HCT116 (cell line): ENCODE results near the gene FGFR3. TPM values are rescaled to one million over a fixed set of nuclear protein-coding genes. Genes with fewer than 3 reads are reported as not detected.

Source experiments
- ATAC-seq: fragments of 200-7000 bp; cut with Tn5 transposase; 2 replicates; pipeline ENCODE4 v1.9.1; 2020; ENCODE audit warnings: mild to moderate bottlenecking, moderate library complexity
- BruUV-seq: library from RNA; stranded (reverse); fragments of 400-500 nt; replicated peaks from 2 replicates; lab custom pipeline; 2021; lab: Mats Ljungman, UMichigan
- CTCF ChIA-PET: fragments of 300-600 bp; sonication (Branson Sonifier 250); formaldehyde crosslinking; loops from one replicate; lab custom pipeline; 2021; ENCODE audit warnings: antibody characterized with exemption; lab: Charles Lee
- POLR2A ChIA-PET: fragments of 300-600, 350-600 bp; sonication (Branson Sonifier 250); formaldehyde crosslinking; loops from one replicate; lab custom pipeline; 2021; ENCODE audit warnings: antibody characterized with exemption; lab: Charles Lee
- RAD21 ChIA-PET, 2 experiments: fragments of 300-600 bp; sonication (Branson Sonifier 250); formaldehyde crosslinking; loops; one replicate each; lab custom pipeline; 2023; ENCODE audit warnings: low total read pairs in 2 of 2; ENCODE audit not compliant: uncharacterized antibody in 2 of 2, unreplicated experiment in 2 of 2, low non-redundant PET in 1 of 2; lab: Charles Lee
- DNase-seq: peaks from one replicate; pipeline ENCODE4 v3.0.0-alpha.2; 2010; ENCODE audit warnings: low read depth, low spot score
- H2AFZ ChIP-seq: fragments of 200-600 bp; shearing (Covaris generic), sonication (generic); 2 replicates; pipeline ENCODE4 v1.6.1; 2017; ENCODE audit warnings: low read depth, mixed run types, mixed read lengths, antibody characterized with exemption, low read length; ENCODE audit not compliant: poor library complexity, severe bottlenecking
- H3K27ac ChIP-seq: 2 replicates; pipeline ENCODE4 v1.5.1; 2012; ENCODE audit warnings: low read depth, low read length
- H3K27me3 ChIP-seq: fragments of 200-600 bp; sonication (generic); 2 replicates; pipeline ENCODE4 v1.6.1; 2016; ENCODE audit warnings: mixed run types, low read length, mixed read lengths; ENCODE audit not compliant: insufficient read depth
- H3K36me3 ChIP-seq, 2 experiments: fragments of 200-500 bp in 1 of 2; fragments of 200-600 bp in 1 of 2; sonication (Bioruptor generic) in 1 of 2; sonication (generic) in 1 of 2; 2 replicates each; pipeline versions ENCODE4 v1.5.1 to v1.6.1; 2014 to 2016; ENCODE audit warnings: low read length in 2 of 2, inconsistent platforms in 1 of 2, mixed read lengths in 1 of 2, mixed run types in 1 of 2; ENCODE audit not compliant: insufficient read depth in 2 of 2, control insufficient read depth in 1 of 2
- H3K4me1 ChIP-seq, 2 experiments: fragments of 200-600 bp in 1 of 2; sonication (generic) in 1 of 2; 2 replicates each; pipeline versions ENCODE4 v1.5.1 to v1.6.1; 2012 to 2017; ENCODE audit warnings: low read length in 2 of 2, inconsistent platforms in 1 of 2, mild to moderate bottlenecking in 1 of 2, mixed read lengths in 1 of 2, mixed run types in 1 of 2, moderate library complexity in 1 of 2; ENCODE audit not compliant: insufficient read depth in 2 of 2, control insufficient read depth in 1 of 2
- H3K4me2 ChIP-seq: fragments of 200-600 bp; sonication (generic); 2 replicates; pipeline ENCODE4 v1.6.1; 2017; ENCODE audit warnings: mixed run types, low read length, mixed read lengths
- H3K4me3 ChIP-seq, 2 experiments: fragments of 200-600 bp in 1 of 2; sonication (generic) in 1 of 2; replicated peaks in 1 of 2; 2 replicates each; pipeline ENCODE4 v1.5.1; 2011 to 2016; ENCODE audit warnings: low read length in 2 of 2, control low read depth in 1 of 2, low read depth in 1 of 2, mild to moderate bottlenecking in 1 of 2, mixed read lengths in 1 of 2, mixed run types in 1 of 2
- H3K79me2 ChIP-seq: fragments of 200-600 bp; sonication (generic); 2 replicates; pipeline ENCODE4 v1.6.1; 2017; ENCODE audit warnings: mild to moderate bottlenecking, mixed run types, low read length, moderate library complexity, mixed read lengths; ENCODE audit not compliant: insufficient read depth
- H3K9ac ChIP-seq: fragments of 200-600 bp; sonication (generic); 2 replicates; pipeline ENCODE4 v1.6.1; 2016; ENCODE audit warnings: low read length, mixed read lengths
- H3K9me2 ChIP-seq: fragments of 200-600 bp; sonication (generic), shearing (Covaris generic); 2 replicates; pipeline ENCODE4 v1.6.1; 2017; ENCODE audit warnings: mixed run types, mild to moderate bottlenecking, moderate library complexity; ENCODE audit not compliant: insufficient read depth
- H3K9me3 ChIP-seq, 2 experiments: fragments of 200-500 bp in 1 of 2; fragments of 200-600 bp in 1 of 2; sonication (Bioruptor generic) in 1 of 2; sonication (generic) in 1 of 2; 2 replicates each; pipeline ENCODE4 v1.6.1; 2014 to 2017; ENCODE audit warnings: low read length in 2 of 2, mixed read lengths in 2 of 2, inconsistent platforms in 1 of 2, low read depth in 1 of 2, mild to moderate bottlenecking in 1 of 2, mixed run types in 1 of 2, moderate library complexity in 1 of 2; ENCODE audit not compliant: control insufficient read depth in 1 of 2, insufficient read depth in 1 of 2
- H4K20me1 ChIP-seq: fragments of 200-600 bp; sonication (generic), shearing (Covaris generic); 2 replicates; pipeline ENCODE4 v1.6.1; 2017; ENCODE audit warnings: mixed run types, mild to moderate bottlenecking, moderate library complexity; ENCODE audit not compliant: insufficient read depth
- ATF3 ChIP-seq: IDR thresholded peaks from 2 replicates; pipeline ENCODE4 v1.6.1; 2012
- CTCF ChIP-seq, 3 experiments: fragments of 200-600 bp in 1 of 3; sonication (generic) in 1 of 3; IDR thresholded peaks in 2 of 3; conservative IDR thresholded peaks in 1 of 3; 2 replicates each; pipeline ENCODE4 v1.5.1; 2012 to 2017; ENCODE audit warnings: low read depth in 2 of 3, low read length in 2 of 3, antibody characterized with exemption in 1 of 3, borderline replicate concordance in 1 of 3, control low read depth in 1 of 3, mild to moderate bottlenecking in 1 of 3, mixed read lengths in 1 of 3, mixed run types in 1 of 3, moderate library complexity in 1 of 3; ENCODE audit not compliant: insufficient read depth in 1 of 3
- EGR1 ChIP-seq: IDR thresholded peaks from 2 replicates; pipeline ENCODE4 v1.6.1; 2012; ENCODE audit warnings: low read depth
- ELF1 ChIP-seq: IDR thresholded peaks from 2 replicates; pipeline ENCODE4 v1.6.1; 2012; ENCODE audit warnings: low read depth, borderline replicate concordance
- FOSL1 ChIP-seq: IDR thresholded peaks from 2 replicates; pipeline ENCODE4 v1.6.1; 2012; ENCODE audit warnings: low read depth
- POLR2A ChIP-seq: IDR thresholded peaks from 2 replicates; pipeline ENCODE4 v1.7.0; 2011; ENCODE audit warnings: borderline replicate concordance; ENCODE audit not compliant: insufficient read depth, insufficient read length; ENCODE audit errors: extremely low read depth
- RAD21 ChIP-seq: IDR thresholded peaks from 2 replicates; pipeline ENCODE4 v1.6.1; 2012; ENCODE audit warnings: low read depth, mild to moderate bottlenecking
- SIN3A ChIP-seq: IDR thresholded peaks from 2 replicates; pipeline ENCODE4 v1.6.1; 2012; ENCODE audit warnings: low read depth
- SRF ChIP-seq: IDR thresholded peaks from 2 replicates; pipeline ENCODE4 v1.6.1; 2012; ENCODE audit warnings: low read depth
- TCF7L2 ChIP-seq: IDR thresholded peaks from 2 replicates; pipeline ENCODE4 v1.7.0; 2011; ENCODE audit warnings: borderline replicate concordance, inconsistent platforms; ENCODE audit not compliant: insufficient read depth, insufficient read length; ENCODE audit errors: extremely low read depth
- ZBTB33 ChIP-seq: IDR thresholded peaks from 2 replicates; pipeline ENCODE4 v1.6.1; 2011; ENCODE audit warnings: mild to moderate bottlenecking, low read length, moderate library complexity; ENCODE audit not compliant: insufficient replicate concordance; ENCODE audit errors: extremely low read depth
- ZFX ChIP-seq: fragments of 450-650 bp; IDR thresholded peaks from 2 replicates; pipeline ENCODE4 v1.6.1; 2017
- intact Hi-C: fragments of 100-400 bp; cut with micrococcal nuclease; formaldehyde crosslinking; loops from 2 replicates; pipeline ENCODE4 v1.10.0; 2022
- total RNA-seq: library from RNA; stranded (reverse); gene quantifications from one replicate; pipeline ENCODE4 v1.2.1, GENCODE V29; 2021; ENCODE audit not compliant: unreplicated experiment
- TF ChIP-seq, protein P1 (sequence below): IDR thresholded peaks from 2 replicates; pipeline ENCODE4 v1.6.1; 2012; ENCODE audit warnings: low read depth

The FGFR3 gene
- total RNA-seq, 1 experiment from 2014 or later = 31.7 TPM

GRCh38 chr4:1819284-1819683 is 26.2 kb downstream of the FGFR3 start:
- H3K79me2 ChIP-seq = no peaks in the 10 kb centered on the region
- H2AFZ ChIP-seq = no peak overlapping the region
- peaks cover 35 to 63% of the 10 kb centered on the region in 2 experiments; a peak in 3 of 4 replicates for H3K36me3 ChIP-seq
- no peak overlapping the region for H3K4me2 ChIP-seq
- no peaks in the 10 kb centered on the region for H3K9me3 ChIP-seq
- intact Hi-C loops = no loop called here
- no TSS peak for BruUV-seq
- POLR2A ChIA-PET = no interaction called here
- RAD21 ChIA-PET = no interaction called here
- no peak for TF ChIP-seq ELF1
- TF ChIP-seq SRF = no peak
- no peak for TF ChIP-seq EGR1
- TF ChIP-seq, protein P1, sequence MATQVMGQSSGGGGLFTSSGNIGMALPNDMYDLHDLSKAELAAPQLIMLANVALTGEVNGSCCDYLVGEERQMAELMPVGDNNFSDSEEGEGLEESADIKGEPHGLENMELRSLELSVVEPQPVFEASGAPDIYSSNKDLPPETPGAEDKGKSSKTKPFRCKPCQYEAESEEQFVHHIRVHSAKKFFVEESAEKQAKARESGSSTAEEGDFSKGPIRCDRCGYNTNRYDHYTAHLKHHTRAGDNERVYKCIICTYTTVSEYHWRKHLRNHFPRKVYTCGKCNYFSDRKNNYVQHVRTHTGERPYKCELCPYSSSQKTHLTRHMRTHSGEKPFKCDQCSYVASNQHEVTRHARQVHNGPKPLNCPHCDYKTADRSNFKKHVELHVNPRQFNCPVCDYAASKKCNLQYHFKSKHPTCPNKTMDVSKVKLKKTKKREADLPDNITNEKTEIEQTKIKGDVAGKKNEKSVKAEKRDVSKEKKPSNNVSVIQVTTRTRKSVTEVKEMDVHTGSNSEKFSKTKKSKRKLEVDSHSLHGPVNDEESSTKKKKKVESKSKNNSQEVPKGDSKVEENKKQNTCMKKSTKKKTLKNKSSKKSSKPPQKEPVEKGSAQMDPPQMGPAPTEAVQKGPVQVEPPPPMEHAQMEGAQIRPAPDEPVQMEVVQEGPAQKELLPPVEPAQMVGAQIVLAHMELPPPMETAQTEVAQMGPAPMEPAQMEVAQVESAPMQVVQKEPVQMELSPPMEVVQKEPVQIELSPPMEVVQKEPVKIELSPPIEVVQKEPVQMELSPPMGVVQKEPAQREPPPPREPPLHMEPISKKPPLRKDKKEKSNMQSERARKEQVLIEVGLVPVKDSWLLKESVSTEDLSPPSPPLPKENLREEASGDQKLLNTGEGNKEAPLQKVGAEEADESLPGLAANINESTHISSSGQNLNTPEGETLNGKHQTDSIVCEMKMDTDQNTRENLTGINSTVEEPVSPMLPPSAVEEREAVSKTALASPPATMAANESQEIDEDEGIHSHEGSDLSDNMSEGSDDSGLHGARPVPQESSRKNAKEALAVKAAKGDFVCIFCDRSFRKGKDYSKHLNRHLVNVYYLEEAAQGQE = no peak
- no peak for TF ChIP-seq RAD21
- no peak for TF ChIP-seq TCF7L2
- TF ChIP-seq, all 23 proteins: peak for 0
- H4K20me1 ChIP-seq = no peaks in the 10 kb centered on the region
- no peak overlapping the region for H3K9ac ChIP-seq
- H3K4me1 ChIP-seq = no peaks in the 10 kb centered on the region
- no peak overlapping the region for H3K4me3 ChIP-seq
- H3K9me2 ChIP-seq = no peaks in the 10 kb centered on the region
- CTCF ChIA-PET = no interaction called here
- ATAC-seq = no peak
- H3K27me3 ChIP-seq = no peaks in the 10 kb centered on the region
- no peak overlapping the region for H3K27ac ChIP-seq
- no peak for DNase-seq

GRCh38 chr4:1819816-1820215 is 26.7 kb downstream of the FGFR3 start:
- POLR2A ChIA-PET = no interaction called here
- H3K9me3 ChIP-seq = no peaks in the 10 kb centered on the region
- BruUV-seq = no TSS peak
- no peaks in the 10 kb centered on the region for H3K79me2 ChIP-seq
- H3K36me3 ChIP-seq = peaks cover 30 to 64% of the 10 kb centered on the region in 2 experiments; a peak in 3 of 4 replicates
- RAD21 ChIA-PET = no interaction called here
- H2AFZ ChIP-seq = no peak overlapping the region
- H3K4me3 ChIP-seq = no peak overlapping the region
- DNase-seq (no peak), ATAC-seq (no peak)
- no peak overlapping the region for H3K27ac ChIP-seq
- H3K9me2 ChIP-seq = no peaks in the 10 kb centered on the region
- H4K20me1 ChIP-seq = no peaks in the 10 kb centered on the region
- no peak overlapping the region for H3K4me2 ChIP-seq
- no peaks in the 10 kb centered on the region for H3K4me1 ChIP-seq
- CTCF ChIA-PET = no interaction called here
- intact Hi-C loops = no loop called here
- no peaks in the 10 kb centered on the region for H3K27me3 ChIP-seq
- H3K9ac ChIP-seq = no peak overlapping the region
- TF ChIP-seq EGR1 = no peak
- TF ChIP-seq POLR2A = no peak
- TF ChIP-seq FOSL1 = no peak
- no peak for TF ChIP-seq SRF
- no peak for TF ChIP-seq ZFX
- no peak for TF ChIP-seq SIN3A
- TF ChIP-seq ZBTB33 = no peak
- TF ChIP-seq ATF3 = no peak
- no peak for TF ChIP-seq CTCF (IDR thresholded peaks at IDR 0.05 in 2 of 3, conservative IDR thresholded peaks at IDR 0.05 in 1 of 3; ENCODE audit: borderline replicate concordance in 1 of 3, insufficient read depth in 1 of 3, low read depth in 2 of 3, low read length in 2 of 3)
